HG02623 (cell line): ENCODE measurements around the gene AGRN.
A peak's percentile ranks its signal among the peaks of the same experiment; 100 is the strongest.
"Not testable (repeated sequence)": the region's sequence is repeated elsewhere in the genome, so short reads cannot be mapped to it uniquely, and the experiment has no call there.

ENCODE experiments used
- ATAC-seq: cut with Tn5 transposase; IDR thresholded peaks from one replicate; pipeline ENCODE4 v1.9.1; 2021; ENCODE audit warnings: moderate library complexity; ENCODE audit not compliant: unreplicated experiment

AGRN gene

GRCh38 chr1:1018321-1018685, 1.6 kb upstream of the AGRN start:
- not testable (repeated sequence) for ATAC-seq

GRCh38 chr1:1019122-1019999, 559 bp upstream of the AGRN start:
- ATAC-seq: peak; percentile 57

- peak; percentile 13 for ATAC-seq
Measured at GRCh38 chr1:1020415-1021009, 592 bp downstream of the AGRN start.

- no peak for ATAC-seq
Measured at GRCh38 chr1:1021010-1021919, 1.3 kb downstream of the AGRN start.

- ATAC-seq: no peak
Measured at GRCh38 chr1:1021920-1022259, 2.0 kb downstream of the AGRN start.

- no peak for ATAC-seq
Measured at GRCh38 chr1:1022302-1023009, 2.5 kb downstream of the AGRN start.

- no peak for ATAC-seq
Measured at GRCh38 chr1:1023700-1024099, 3.8 kb downstream of the AGRN start.

GRCh38 chr1:1024149-1024770, 4.3 kb downstream of the AGRN start:
- no peak for ATAC-seq

GRCh38 chr1:1024771-1025699, 5.1 kb downstream of the AGRN start:
- no peak for ATAC-seq

GRCh38 chr1:1025730-1026129, 5.8 kb downstream of the AGRN start:
- ATAC-seq: no peak

- no peak for ATAC-seq
Measured at GRCh38 chr1:1026599-1027413, 6.9 kb downstream of the AGRN start.

GRCh38 chr1:1027791-1028190, 7.9 kb downstream of the AGRN start:
- ATAC-seq: no peak

GRCh38 chr1:1030867-1031658, 11.1 kb downstream of the AGRN start:
- ATAC-seq: not testable (repeated sequence)

- no peak for ATAC-seq
Measured at GRCh38 chr1:1031659-1032235, 11.8 kb downstream of the AGRN start.

- ATAC-seq: no peak
Measured at GRCh38 chr1:1032424-1032823, 12.5 kb downstream of the AGRN start.

GRCh38 chr1:1033009-1033587, 13.2 kb downstream of the AGRN start:
- peak; percentile 82 for ATAC-seq
